NCI-H526 (cell line): ENCODE data around the gene MACROD1.

Source experiments
- DNase-seq, 2 experiments: peaks; one replicate each; lab custom pipeline; 2025; lab: John Stamatoyannopoulos, UW

MACROD1 gene

GRCh38 chr11:64092761-64093136, 73.2 kb downstream of the MACROD1 start:
- no peak for DNase-seq

- no peak for DNase-seq
These were observed 73.7 kb downstream of the MACROD1 start for GRCh38 chr11:64092111-64092760.

GRCh38 chr11:64090806-64091516, 75.0 kb downstream of the MACROD1 start:
- no peak for DNase-seq

- no peak for DNase-seq
These were observed 75.8 kb downstream of the MACROD1 start for GRCh38 chr11:64089915-64090805.

GRCh38 chr11:64089493-64089892, 76.4 kb downstream of the MACROD1 start:
- no peak for DNase-seq

GRCh38 chr11:64089027-64089360, 76.9 kb downstream of the MACROD1 start:
- DNase-seq, result no peak

GRCh38 chr11:64088162-64089026, 77.5 kb downstream of the MACROD1 start:
- DNase-seq, result peak; percentile 52 to 80

- DNase-seq, result peak in 1 of 2 experiments; percentile 58
These were observed 79.4 kb downstream of the MACROD1 start for GRCh38 chr11:64086258-64087123.

GRCh38 chr11:64085906-64086257, 80.0 kb downstream of the MACROD1 start:
- DNase-seq, result no peak

GRCh38 chr11:64084951-64085710, 80.8 kb downstream of the MACROD1 start:
- no peak for DNase-seq

- DNase-seq, result no peak
These were observed 81.6 kb downstream of the MACROD1 start for GRCh38 chr11:64084146-64084950.

GRCh38 chr11:64083398-64084080, 82.4 kb downstream of the MACROD1 start:
- DNase-seq, result no peak

GRCh38 chr11:64081745-64082442, 84.0 kb downstream of the MACROD1 start:
- peak; percentile 54 to 86 for DNase-seq

GRCh38 chr11:64080390-64080789, 85.5 kb downstream of the MACROD1 start:
- no peak for DNase-seq

GRCh38 chr11:64078905-64079304, 87.0 kb downstream of the MACROD1 start:
- DNase-seq, result no peak

- DNase-seq, result peak in 1 of 2 experiments; percentile 44
These were observed 87.6 kb downstream of the MACROD1 start for GRCh38 chr11:64078284-64078683.

- DNase-seq, result no peak
These were observed 88.3 kb downstream of the MACROD1 start for GRCh38 chr11:64077607-64078006.

- no peak for DNase-seq
These were observed 89.2 kb downstream of the MACROD1 start for GRCh38 chr11:64076758-64077157.
